Heart left ventricle (tissue), 13 donors: ENCODE data around the gene RGL2.

Experiments used
- CTCF ChIP-seq, 12 donors: fragments of 200-600 bp; sonication (generic) in 4 of 12; IDR thresholded peaks; one replicate each; pipeline versions ENCODE4 v1.5.0 to v1.8.0; 2018 to 2022; ENCODE audit warnings: antibody characterized with exemption in 12 of 12, mild to moderate bottlenecking in 5 of 12
- POLR2A ChIP-seq, 2 donors: fragments of 450-650 bp; IDR thresholded peaks; one replicate each; pipeline ENCODE4 v1.6.1; 2017; ENCODE audit warnings: antibody characterized with exemption in 2 of 2, mild to moderate bottlenecking in 2 of 2, moderate library complexity in 2 of 2
- donor health status: ischemic (EF 13 %, LVEDD 7.1; RV severe dilation, severe dysfunction).
- donor health status: DM: no; HTN: yes; CAD: no.
- donor health status: DM: no; HTN: no; CAD: no.
- donor health status: ischemic (EF 25% LVEDD 6.9; RV normal size, moderate dysfunction).
- donor health status: ischemic (EF 25% LVEDD 5.7; RV mildly dilated, moderate dysfunction).
- donor health status: ischemic (EF 35%, LVEDD 5.7; RV mildly dilated, moderate dysfunction).
- donor health status: nonischemic (EF 11% LVEDD 7.7; RV severe dilation, severe dysfunction).
- donor health status: DM: yes; HTN: yes; CAD: no.
- donor health status: PGD.
- donor health status: ischemic (EF 29% LVEDD 5.4; RV normal size, mild dysfunction).
- donor health status: nonischemic (EF 23%, LVEDD 6.1; RV moderate dilation, normal function).

- no peak for TF ChIP-seq CTCF (IDR thresholded peaks at IDR 0.05)
- TF ChIP-seq POLR2A (IDR thresholded peaks at IDR 0.05) = no peak
Observed at GRCh38 chr6:33251395-33252012, 47.2 kb downstream of the RGL2 start.
